ENCODE data around the gene SLC12A3.
A peak's percentile ranks its signal among the peaks of the same experiment; 100 is the strongest.

The SLC12A3 gene

DNA sequence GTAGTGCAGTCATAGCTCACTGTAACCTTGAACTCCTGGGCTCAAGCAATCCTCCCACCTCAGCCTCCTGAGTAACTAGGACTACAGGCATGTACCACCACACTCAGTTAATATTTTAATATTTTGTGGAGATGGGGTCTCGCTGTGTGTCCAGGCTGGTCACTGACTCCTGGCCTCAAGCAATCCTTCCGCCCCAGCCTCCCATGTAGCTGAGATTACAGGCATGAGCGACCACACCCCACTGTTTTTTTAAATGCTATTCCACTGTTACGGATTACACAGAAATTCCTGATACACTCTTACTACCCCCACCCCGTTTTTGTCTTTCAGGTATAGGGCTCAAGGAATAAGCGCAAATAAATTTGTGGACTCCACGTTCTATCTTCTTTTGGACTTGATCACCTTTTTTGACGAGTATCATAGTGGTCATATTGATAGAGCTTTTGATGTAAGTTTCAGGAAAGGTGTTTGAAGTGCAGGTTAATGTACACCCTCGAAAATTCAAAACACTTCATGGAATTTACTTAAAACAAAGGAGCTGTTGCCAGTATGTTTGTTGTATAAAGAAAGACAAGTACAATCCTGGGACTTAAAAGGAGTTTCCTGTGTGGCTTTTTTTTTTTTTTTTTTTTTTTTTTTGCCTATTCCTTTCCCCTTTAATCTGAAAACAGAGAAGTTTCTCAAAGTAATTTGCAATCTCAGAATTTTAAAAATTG is 26.2 kb upstream of the SLC12A3 start:
- no peak for DNase-seq (ENCODE audit: extremely low read depth, low read depth)
- no peak for TF ChIP-seq CTCF (IDR thresholded peaks at IDR 0.05; ENCODE audit: low read depth, low read length)

DNA sequence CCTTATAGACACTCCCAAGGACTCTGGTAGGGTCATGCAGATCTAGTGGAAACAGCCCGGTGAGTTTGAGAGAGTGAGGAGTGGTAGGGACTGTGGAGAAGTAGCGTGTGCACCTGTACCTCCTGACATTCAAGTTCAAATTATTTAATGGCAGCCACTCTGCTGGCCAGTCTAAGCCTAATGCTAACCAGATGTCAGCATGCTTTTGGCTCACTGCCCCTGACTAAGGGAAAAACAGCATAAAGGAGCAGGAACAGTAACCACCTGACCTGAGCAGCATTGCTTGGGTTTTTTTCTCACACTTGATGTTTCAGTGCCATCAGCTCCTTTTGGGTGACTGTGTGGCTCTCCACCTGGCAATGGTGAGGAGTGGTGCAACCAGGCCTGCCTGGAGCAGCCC is 23.8 kb upstream of the SLC12A3 start:
- peak; percentile 44 for DNase-seq (ENCODE audit: extremely low read depth, low read depth)
- no peak for TF ChIP-seq CTCF (IDR thresholded peaks at IDR 0.05; ENCODE audit: low read depth, low read length)

- TF ChIP-seq CTCF (IDR thresholded peaks at IDR 0.05; ENCODE audit: low read depth, low read length): no peak
- DNase-seq (ENCODE audit: extremely low read depth, low read depth): no peak
These were observed 23.3 kb upstream of the SLC12A3 start for GRCh38 chr16:56841659-56842058.

DNA sequence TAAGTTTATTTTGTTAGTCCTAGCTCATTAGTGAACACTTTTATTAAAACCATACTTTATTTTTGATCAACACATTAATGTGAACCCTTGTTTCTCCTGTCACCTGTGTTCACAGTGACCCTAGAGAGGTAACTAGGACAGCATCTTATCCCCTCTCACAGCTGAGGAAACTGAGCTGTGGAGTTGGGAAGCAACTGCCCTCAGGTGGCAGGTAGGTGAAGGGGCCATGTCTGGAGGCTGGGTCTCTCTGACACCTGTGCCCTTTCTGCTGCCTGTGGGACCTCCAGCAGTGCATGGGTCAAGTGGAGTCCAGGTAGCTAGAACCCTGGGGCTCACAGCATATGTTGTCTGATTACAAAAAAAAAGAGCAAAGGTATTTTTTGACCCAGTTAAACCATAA is 22.9 kb upstream of the SLC12A3 start:
- TF ChIP-seq CTCF (IDR thresholded peaks at IDR 0.05; ENCODE audit: low read depth, low read length): no peak
- no peak for DNase-seq (ENCODE audit: extremely low read depth, low read depth)

DNA sequence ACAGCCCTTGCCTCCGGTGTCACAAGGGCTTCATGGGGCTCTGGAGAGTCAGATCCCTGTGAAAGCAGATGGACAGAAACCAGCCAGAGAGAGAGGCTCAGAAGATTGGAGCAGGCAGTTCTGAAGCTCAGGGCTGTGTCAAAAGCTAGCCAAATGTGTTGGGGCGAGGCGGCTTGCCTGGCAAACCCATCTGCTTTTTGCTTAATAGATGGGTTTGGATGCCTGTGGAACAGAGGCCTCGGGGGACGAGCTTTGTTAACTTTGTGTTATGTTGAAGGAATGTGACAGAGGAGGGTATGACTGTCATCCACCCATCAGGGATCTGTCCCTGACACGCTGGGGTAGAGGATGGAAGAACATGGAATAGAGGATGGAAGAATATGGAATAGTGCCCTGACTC is 21.0 kb upstream of the SLC12A3 start:
- no peak for TF ChIP-seq CTCF (IDR thresholded peaks at IDR 0.05; ENCODE audit: low read depth, low read length)
- no peak for DNase-seq (ENCODE audit: extremely low read depth, low read depth)

DNA sequence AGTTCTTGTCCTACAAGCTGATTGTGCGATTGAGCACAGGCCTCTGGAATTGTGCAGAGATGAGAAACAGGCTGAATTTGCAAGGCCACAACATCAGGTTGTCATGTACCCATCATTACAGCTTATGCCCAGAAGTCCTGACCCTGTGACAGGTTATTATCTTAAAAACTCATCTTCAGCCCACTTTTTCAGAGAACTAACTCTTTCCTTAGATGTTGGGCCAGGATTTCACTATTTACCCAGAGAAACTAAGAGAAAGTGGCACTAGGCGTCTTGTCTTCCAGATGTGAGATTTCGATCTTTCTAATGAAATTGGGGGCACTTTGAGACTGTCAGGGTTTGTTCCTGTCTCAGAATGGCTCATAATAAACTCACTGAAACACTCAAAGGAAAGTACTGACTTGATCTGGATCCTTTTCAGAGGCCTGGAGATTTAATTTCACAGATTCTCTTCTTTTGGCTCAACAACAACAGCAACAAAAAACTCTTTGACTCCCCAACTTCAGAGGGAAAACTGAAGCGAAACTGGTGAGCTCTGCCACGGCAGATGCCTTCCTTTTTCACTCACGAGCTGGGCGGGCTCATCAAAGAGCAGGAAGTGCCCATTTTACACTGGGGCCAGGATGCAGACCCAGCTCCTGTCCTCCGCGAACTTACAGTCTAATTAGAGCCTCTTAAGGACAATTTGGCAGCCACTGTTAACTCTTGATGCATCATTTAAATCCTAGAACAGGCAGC is 17.7 kb upstream of the SLC12A3 start:
- DNase-seq (ENCODE audit: extremely low read depth, low read depth): no peak

More for the DNA sequence above, 17.7 kb upstream of the SLC12A3 start:
- TF ChIP-seq CTCF (IDR thresholded peaks at IDR 0.05; ENCODE audit: low read depth, low read length): no peak
